Measurements from ENCODE around the gene OR6X1. TPM values are rescaled to one million over a fixed set of nuclear protein-coding genes. Genes with fewer than 3 reads are reported as not detected.

OR6X1 gene
- polyA plus RNA-seq (ENCODE audit: insufficient read length in 4 of 4), result not detected

GRCh38 chr11:123754101-123754568 lies at the start of gene OR6X1:
OR6X1 (minus strand) TSS chr11:123754518; CDS start chr11:123754518, 0 bp downstream.
- DNase-seq (ENCODE audit: low read depth in 4 of 4, low spot score in 3 of 4), result no peak

GRCh38 chr11:123801765-123802164 lies 47.4 kb upstream of the OR6X1 start:
- no peak for DNase-seq (ENCODE audit: low read depth in 4 of 4, low spot score in 3 of 4)

GRCh38 chr11:123800036-123800435 lies 45.7 kb upstream of the OR6X1 start:
- no peak for DNase-seq (ENCODE audit: low read depth in 4 of 4, low spot score in 3 of 4)

GRCh38 chr11:123799438-123799837 lies 45.1 kb upstream of the OR6X1 start:
- DNase-seq (ENCODE audit: low read depth in 4 of 4, low spot score in 3 of 4), result no peak

- no peak for DNase-seq (ENCODE audit: low read depth in 4 of 4, low spot score in 3 of 4)
Observed at GRCh38 chr11:123798513-123799252, 44.4 kb upstream of the OR6X1 start.

- no peak for DNase-seq (ENCODE audit: low read depth in 4 of 4, low spot score in 3 of 4)
Observed at GRCh38 chr11:123798079-123798478, 43.8 kb upstream of the OR6X1 start.

GRCh38 chr11:123797541-123797940 lies 43.2 kb upstream of the OR6X1 start:
- no peak for DNase-seq (ENCODE audit: low read depth in 4 of 4, low spot score in 3 of 4)

GRCh38 chr11:123797114-123797513 lies 42.8 kb upstream of the OR6X1 start:
- no peak for DNase-seq (ENCODE audit: low read depth in 4 of 4, low spot score in 3 of 4)

- no peak for DNase-seq (ENCODE audit: low read depth in 4 of 4, low spot score in 3 of 4)
Observed at GRCh38 chr11:123796226-123796625, 41.9 kb upstream of the OR6X1 start.

GRCh38 chr11:123783536-123783935 lies 29.2 kb upstream of the OR6X1 start:
- DNase-seq (ENCODE audit: low read depth in 4 of 4, low spot score in 3 of 4), result no peak

GRCh38 chr11:123778511-123778910 lies 24.2 kb upstream of the OR6X1 start:
- DNase-seq (ENCODE audit: low read depth in 4 of 4, low spot score in 3 of 4), result no peak

- DNase-seq (ENCODE audit: low read depth in 4 of 4, low spot score in 3 of 4), result no peak
Observed at GRCh38 chr11:123775715-123776549, 21.6 kb upstream of the OR6X1 start.

GRCh38 chr11:123775289-123775688 lies 21.0 kb upstream of the OR6X1 start:
- DNase-seq (ENCODE audit: low read depth in 4 of 4, low spot score in 3 of 4), result no peak

- DNase-seq (ENCODE audit: low read depth in 4 of 4, low spot score in 3 of 4), result no peak
Observed at GRCh38 chr11:123773959-123774358, 19.6 kb upstream of the OR6X1 start.

GRCh38 chr11:123773026-123773425 lies 18.7 kb upstream of the OR6X1 start:
- DNase-seq (ENCODE audit: low read depth in 4 of 4, low spot score in 3 of 4), result no peak

- DNase-seq (ENCODE audit: low read depth in 4 of 4, low spot score in 3 of 4), result no peak
Observed at GRCh38 chr11:123771664-123772063, 17.3 kb upstream of the OR6X1 start.

- DNase-seq (ENCODE audit: low read depth in 4 of 4, low spot score in 3 of 4), result no peak
Observed at GRCh38 chr11:123770712-123771111, 16.4 kb upstream of the OR6X1 start.

- no peak for DNase-seq (ENCODE audit: low read depth in 4 of 4, low spot score in 3 of 4)
Observed at GRCh38 chr11:123765601-123766000, 11.3 kb upstream of the OR6X1 start.

GRCh38 chr11:123762422-123762821 lies 8.1 kb upstream of the OR6X1 start:
- DNase-seq (ENCODE audit: low read depth in 4 of 4, low spot score in 3 of 4), result no peak

- DNase-seq (ENCODE audit: low read depth in 4 of 4, low spot score in 3 of 4), result no peak
Observed at GRCh38 chr11:123760894-123761293, 6.6 kb upstream of the OR6X1 start.

- DNase-seq (ENCODE audit: low read depth in 4 of 4, low spot score in 3 of 4), result no peak
Observed at GRCh38 chr11:123757976-123758375, 3.7 kb upstream of the OR6X1 start.

GRCh38 chr11:123755813-123756212 lies 1.5 kb upstream of the OR6X1 start:
- DNase-seq (ENCODE audit: low read depth in 4 of 4, low spot score in 3 of 4), result no peak
